NT2/D1 (cell line): ENCODE data around the gene MTFR1L.

Experiments
- YY1 ChIP-seq: IDR thresholded peaks from 2 replicates; pipeline ENCODE4 v1.6.1; 2011; ENCODE audit not compliant: insufficient read length, insufficient read depth
- ZNF274 ChIP-seq: IDR thresholded peaks from 2 replicates; pipeline ENCODE4 v1.6.1; 2011; ENCODE audit warnings: mild to moderate bottlenecking, low read depth, low read length

DNA sequence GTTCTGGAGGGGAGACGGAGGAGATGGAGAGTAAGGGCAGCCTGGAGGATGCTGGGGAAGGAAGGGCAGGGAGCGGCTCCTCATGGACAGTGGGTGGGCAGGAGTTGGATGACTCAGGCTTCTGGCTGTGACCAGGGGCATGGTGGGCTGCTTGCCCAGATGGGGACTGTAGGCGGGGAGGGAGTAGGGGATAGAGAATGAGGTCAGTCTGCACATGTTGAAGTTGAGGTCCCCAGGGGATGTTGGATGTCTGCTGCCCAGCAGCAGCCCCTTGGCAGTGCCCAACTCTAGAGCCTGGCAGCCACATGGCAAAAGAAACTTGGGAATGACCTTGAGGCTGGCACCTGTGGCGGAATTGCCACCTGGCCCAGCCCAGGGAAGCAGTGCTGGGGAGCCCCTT, 13.3 kb upstream of the MTFR1L start:
- no peak for TF ChIP-seq YY1
- no peak for TF ChIP-seq ZNF274
